ENCODE results near the gene SLCO2A1.

GRCh38 chr3:133914839-133915600 is 114.7 kb downstream of the SLCO2A1 start:
- TF ChIP-seq CTCF (IDR thresholded peaks at IDR 0.05) (no peak), EZH2 (IDR thresholded peaks at IDR 0.05) (no peak)

Data from neural progenitor cell (in vitro differentiated cells).